GM23338 (cell line): ENCODE measurements around the gene PPARD. TPM values are rescaled to one million over a fixed set of nuclear protein-coding genes. Genes with fewer than 3 reads are reported as not detected.

ENCODE experiments used
- ATAC-seq: fragments of 200-7000 bp; cut with Tn5 transposase; 3 replicates; pipeline ENCODE4 v1.9.1; 2020
- DNase-seq: peaks from one replicate; pipeline ENCODE4 v3.0.0-alpha.2; 2015; ENCODE audit warnings: low spot score
- H2AFZ ChIP-seq: fragments of 200-600 bp; sonication (generic); 2 replicates; pipeline ENCODE4 v1.8.0; 2016; ENCODE audit warnings: antibody characterized with exemption, mild to moderate bottlenecking, moderate library complexity
- H3F3A ChIP-seq: fragments of 200-600 bp; sonication (generic); replicated peaks from 2 replicates; pipeline ENCODE4 v1.8.0; 2017; ENCODE audit warnings: antibody characterized with exemption, mixed run types, low read depth
- H3K27ac ChIP-seq: fragments of 200-600 bp; sonication (generic); 2 replicates; pipeline ENCODE4 v1.6.1; 2016; ENCODE audit warnings: low read depth
- H3K27me3 ChIP-seq: fragments of 200-600 bp; sonication (generic); 2 replicates; pipeline ENCODE4 v1.8.0; 2016; ENCODE audit warnings: mild to moderate bottlenecking, mixed run types, moderate library complexity; ENCODE audit not compliant: insufficient read depth
- H3K36me3 ChIP-seq: fragments of 200-600 bp; sonication (generic); 2 replicates; pipeline ENCODE4 v1.8.0; 2016; ENCODE audit warnings: mild to moderate bottlenecking; ENCODE audit not compliant: insufficient read depth
- H3K4me1 ChIP-seq: fragments of 200-600 bp; sonication (generic); 2 replicates; pipeline ENCODE4 v1.8.0; 2016; ENCODE audit warnings: mild to moderate bottlenecking, moderate library complexity; ENCODE audit not compliant: insufficient read depth
- H3K4me2 ChIP-seq: fragments of 200-600 bp; sonication (generic); 2 replicates; pipeline ENCODE4 v1.7.1; 2017; ENCODE audit warnings: mixed run types
- H3K4me3 ChIP-seq: fragments of 200-600 bp; sonication (generic); 2 replicates; pipeline ENCODE4 v1.6.1; 2016; ENCODE audit warnings: mixed run types
- H3K79me2 ChIP-seq: fragments of 200-600 bp; sonication (generic); replicated peaks from 2 replicates; pipeline ENCODE4 v1.8.0; 2017; ENCODE audit warnings: mild to moderate bottlenecking; ENCODE audit not compliant: insufficient read depth
- H3K9me2 ChIP-seq: fragments of 200-600 bp; sonication (generic); 2 replicates; pipeline ENCODE4 v1.8.0; 2017; ENCODE audit not compliant: insufficient read depth
- H4K20me1 ChIP-seq: fragments of 200-600 bp; sonication (generic); replicated peaks from 2 replicates; pipeline ENCODE4 v1.8.0; 2017; ENCODE audit warnings: mild to moderate bottlenecking; ENCODE audit not compliant: insufficient read depth
- H3K27ac Mint-ChIP-seq: 2 replicates; pipeline ENCODE4 v1.8.0; 2020; ENCODE audit warnings: inconsistent platforms, mild to moderate bottlenecking, moderate library complexity, mixed read lengths
- H3K27me3 Mint-ChIP-seq: 3 replicates; pipeline ENCODE4 v1.8.0; 2022; ENCODE audit warnings: low read depth, mild to moderate bottlenecking, moderate library complexity, mixed read lengths, inconsistent platforms; ENCODE audit not compliant: insufficient read depth, poor library complexity
- H3K36me3 Mint-ChIP-seq: 3 replicates; pipeline ENCODE4 v1.8.0; 2021; ENCODE audit warnings: low read depth, mild to moderate bottlenecking, inconsistent platforms, moderate library complexity, mixed read lengths
- H3K4me1 Mint-ChIP-seq: 3 replicates; pipeline ENCODE4 v1.8.0; 2020; ENCODE audit warnings: mild to moderate bottlenecking, inconsistent platforms, mixed read lengths
- H3K4me3 Mint-ChIP-seq: 3 replicates; pipeline ENCODE4 v1.8.0; 2021; ENCODE audit warnings: moderate library complexity, mild to moderate bottlenecking, inconsistent platforms, mixed read lengths
- H3K9me3 Mint-ChIP-seq: 3 replicates; pipeline ENCODE4 v1.8.0; 2020; ENCODE audit warnings: moderate library complexity, mild to moderate bottlenecking, inconsistent platforms, mixed read lengths
- CREB1 ChIP-seq: fragments of 250-450 bp; sonication (Bioruptor Pico); IDR thresholded peaks from 2 replicates; pipeline ENCODE4 v1.5.0; 2020; ENCODE audit warnings: low read depth, mild to moderate bottlenecking, moderate library complexity
- CTCF ChIP-seq, 2 experiments: fragments of 200-600 bp in 1 of 2; sonication (generic) in 1 of 2; conservative IDR thresholded peaks; 2 replicates each; pipeline versions ENCODE4 v1.5.1 to v1.6.1; 2016 to 2017; ENCODE audit warnings: antibody characterized with exemption in 2 of 2, low read depth in 2 of 2, mild to moderate bottlenecking in 2 of 2, moderate library complexity in 1 of 2
- ETS1 ChIP-seq: IDR thresholded peaks from 2 replicates; pipeline ENCODE4 v1.6.1; 2016; ENCODE audit warnings: antibody characterized with exemption
- EZH2phosphoT487 ChIP-seq: fragments of 200-600 bp; sonication (generic); IDR thresholded peaks from one replicate; pipeline ENCODE4 v1.8.1; 2018; ENCODE audit warnings: antibody characterized with exemption; ENCODE audit not compliant: unreplicated experiment
- JUNB ChIP-seq: IDR thresholded peaks from one replicate; pipeline ENCODE4 v1.6.1; 2016; ENCODE audit warnings: antibody characterized with exemption; ENCODE audit not compliant: unreplicated experiment
- NANOG ChIP-seq: IDR thresholded peaks from 2 replicates; pipeline ENCODE4 v1.6.1; 2016; ENCODE audit warnings: antibody characterized with exemption, borderline replicate concordance
- POLR2AphosphoS5 ChIP-seq: IDR thresholded peaks from 2 replicates; pipeline ENCODE4 v1.6.1; 2016; ENCODE audit warnings: antibody characterized with exemption, low read depth
- ZNF114 ChIP-seq: fragments of 250-450 bp; sonication (Bioruptor Pico); IDR thresholded peaks from 2 replicates; pipeline ENCODE4 v1.5.0; 2020; ENCODE audit warnings: mild to moderate bottlenecking, moderate library complexity
- polyA plus RNA-seq: library from polyadenylated mRNA; unstranded; fragments of >200 nt; fragmentation: Nextera tagmentation; extraction: Ambion mirVana; gene quantifications from 2 replicates; pipeline ENCODE4 v1.2.1, GENCODE V29; 2016
- total RNA-seq: library from RNA; depleted of rRNA; stranded (reverse); fragments of >200 nt; shearing (Covaris generic); gene quantifications from 2 replicates; pipeline ENCODE4 v1.2.3, GENCODE V29; 2014

The PPARD gene
- total and polyA plus RNA-seq, 2 experiments from 2014 or later = 5.1 to 9.7 TPM

- Histone ChIP-seq H3K4me1 (peaks cover 19% of the 10 kb centered on the region), H3K4me3 (no peak overlapping the region), H3K79me2 (no peaks in the 10 kb centered on the region), H3F3A (no peaks in the 10 kb centered on the region), H3K27me3 (no peaks in the 10 kb centered on the region), H3K9me2 (no peaks in the 10 kb centered on the region), H3K4me2 (no peak overlapping the region), H3K27ac (no peak overlapping the region), H3K36me3 (no peaks in the 10 kb centered on the region; the same call in 1 of the 2 replicates), H4K20me1 (no peaks in the 10 kb centered on the region), H2AFZ (no peak overlapping the region)
- peaks cover 15% of the 10 kb centered on the region for H3K27me3 Mint-ChIP-seq
- no peak overlapping the region for H3K4me3 Mint-ChIP-seq
- no peak for ATAC-seq
- peaks cover 25% of the 10 kb centered on the region for H3K4me1 Mint-ChIP-seq
- no peak overlapping the region for H3K27ac Mint-ChIP-seq
- H3K36me3 Mint-ChIP-seq = peaks cover 11% of the 10 kb centered on the region
- TF ChIP-seq JUNB = no peak
- TF ChIP-seq NANOG = no peak
- no peak for TF ChIP-seq ZNF114
- H3K9me3 Mint-ChIP-seq = no peaks in the 10 kb centered on the region; the same call in 2 of the 3 replicates
- no peak for DNase-seq
Observed at GRCh38 chr6:35295036-35295435, 47.3 kb upstream of the PPARD start.

GRCh38 chr6:35295521-35296315, 46.6 kb upstream of the PPARD start:
- no peaks in the 10 kb centered on the region; the same call in 1 of the 2 replicates for H3K36me3 ChIP-seq
- no peak overlapping the region for H3K4me3 Mint-ChIP-seq

More at GRCh38 chr6:35295521-35296315, 46.6 kb upstream of the PPARD start:
- Histone ChIP-seq H3K27ac (no peak overlapping the region), H4K20me1 (no peaks in the 10 kb centered on the region), H3K79me2 (no peaks in the 10 kb centered on the region), H3K9me2 (no peaks in the 10 kb centered on the region), H3K4me2 (no peak overlapping the region), H3K4me1 (peaks cover 19% of the 10 kb centered on the region), H2AFZ (no peak overlapping the region), H3K27me3 (no peaks in the 10 kb centered on the region), H3K4me3 (no peak overlapping the region), H3F3A (no peaks in the 10 kb centered on the region)
- Mint-ChIP-seq H3K27me3 (peaks cover 15% of the 10 kb centered on the region), H3K9me3 (no peaks in the 10 kb centered on the region; the same call in 2 of the 3 replicates), H3K27ac (no peak overlapping the region), H3K36me3 (peaks cover 14% of the 10 kb centered on the region), H3K4me1 (peaks cover 25% of the 10 kb centered on the region)
- TF ChIP-seq JUNB (no peak), EZH2phosphoT487 (no peak), CTCF (conservative IDR thresholded peaks at IDR 0.05; ENCODE audit: low read depth in 2 of 2) (no peak), NANOG (no peak), ETS1 (no peak), POLR2AphosphoS5 (no peak), CREB1 (CRISPR knock-in tag) (no peak)
- DNase-seq = no peak
- no peak for ATAC-seq
